ENCODE measurements around the gene RNF112.
"Not testable (repeated sequence)": the region's sequence is repeated elsewhere in the genome, so short reads cannot be mapped to it uniquely, and the experiment has no call there.

DNA sequence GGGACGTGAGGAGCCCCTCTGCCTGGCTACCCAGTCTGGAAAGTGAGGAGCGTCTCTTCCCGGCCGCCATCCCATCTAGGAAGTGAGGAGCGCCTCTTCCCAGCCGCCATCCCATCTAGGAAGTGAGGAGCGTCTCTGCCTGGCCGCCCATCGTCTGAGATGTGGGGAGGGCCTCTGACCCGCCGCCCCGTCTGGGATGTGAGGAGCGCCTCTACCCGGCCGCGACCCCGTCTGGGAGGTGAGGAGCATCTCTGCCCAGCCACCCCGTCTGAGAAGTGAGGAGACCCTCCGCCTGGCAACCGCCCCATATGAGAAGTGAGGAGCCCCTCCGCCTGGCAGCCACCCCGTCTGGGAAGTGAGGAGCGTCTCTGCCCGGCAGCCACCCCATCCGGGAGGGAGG lies 30.3 kb downstream of the RNF112 start:
- TF ChIP-seq POLR2AphosphoS5 (IDR thresholded peaks at IDR 0.05); POLR2A (IDR thresholded peaks at IDR 0.05; ENCODE audit: low read depth): not testable (repeated sequence)
- TF ChIP-seq, protein P1, sequence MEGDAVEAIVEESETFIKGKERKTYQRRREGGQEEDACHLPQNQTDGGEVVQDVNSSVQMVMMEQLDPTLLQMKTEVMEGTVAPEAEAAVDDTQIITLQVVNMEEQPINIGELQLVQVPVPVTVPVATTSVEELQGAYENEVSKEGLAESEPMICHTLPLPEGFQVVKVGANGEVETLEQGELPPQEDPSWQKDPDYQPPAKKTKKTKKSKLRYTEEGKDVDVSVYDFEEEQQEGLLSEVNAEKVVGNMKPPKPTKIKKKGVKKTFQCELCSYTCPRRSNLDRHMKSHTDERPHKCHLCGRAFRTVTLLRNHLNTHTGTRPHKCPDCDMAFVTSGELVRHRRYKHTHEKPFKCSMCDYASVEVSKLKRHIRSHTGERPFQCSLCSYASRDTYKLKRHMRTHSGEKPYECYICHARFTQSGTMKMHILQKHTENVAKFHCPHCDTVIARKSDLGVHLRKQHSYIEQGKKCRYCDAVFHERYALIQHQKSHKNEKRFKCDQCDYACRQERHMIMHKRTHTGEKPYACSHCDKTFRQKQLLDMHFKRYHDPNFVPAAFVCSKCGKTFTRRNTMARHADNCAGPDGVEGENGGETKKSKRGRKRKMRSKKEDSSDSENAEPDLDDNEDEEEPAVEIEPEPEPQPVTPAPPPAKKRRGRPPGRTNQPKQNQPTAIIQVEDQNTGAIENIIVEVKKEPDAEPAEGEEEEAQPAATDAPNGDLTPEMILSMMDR (IDR thresholded peaks at IDR 0.05): not testable (repeated sequence)
